Measurements from ENCODE around the gene BANF2.
"Not testable (repeated sequence)": the region's sequence is repeated elsewhere in the genome, so short reads cannot be mapped to it uniquely, and the experiment has no call there.

The BANF2 gene

DNA sequence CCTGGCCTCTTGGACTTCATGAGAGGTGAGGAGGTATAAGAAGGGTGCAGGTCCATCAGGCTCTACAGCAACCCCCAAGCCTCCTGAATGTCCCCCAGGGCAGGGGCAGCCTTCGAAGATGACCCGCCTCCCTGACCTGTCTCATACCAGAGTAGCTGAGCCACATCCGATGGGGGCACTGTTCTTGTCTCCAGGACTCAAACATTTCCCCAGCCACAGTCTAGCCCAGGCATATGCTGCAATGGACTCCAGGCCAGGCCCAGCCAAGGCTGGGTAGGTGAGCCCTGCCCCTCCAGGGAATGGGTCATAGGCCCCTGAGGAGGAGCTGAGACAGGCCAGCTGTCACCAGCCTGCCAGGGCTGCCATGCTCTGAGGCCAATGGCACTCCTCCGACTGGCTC, 65.3 kb downstream of the BANF2 start:
- no peak for DNase-seq (ENCODE audit: low read depth in 2 of 2)

DNA sequence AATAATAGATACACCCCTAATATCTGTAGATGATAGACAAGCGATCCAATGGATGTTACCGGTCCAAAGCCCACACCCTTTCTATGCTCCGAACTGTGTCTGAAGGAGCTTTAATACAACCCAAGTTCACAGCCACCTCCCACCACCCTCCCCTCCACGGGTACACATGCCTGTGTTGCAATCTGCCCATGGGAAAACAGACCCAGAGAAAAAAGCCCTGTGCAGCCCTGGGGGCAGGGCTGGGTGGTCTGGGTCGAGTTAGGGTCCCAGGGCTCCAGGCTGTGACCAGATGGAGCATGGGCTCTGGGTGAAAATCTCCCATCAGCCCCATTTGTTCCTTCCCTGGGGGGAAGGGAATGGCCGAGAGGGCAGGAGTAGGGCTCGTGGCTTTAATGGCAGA, 65.8 kb downstream of the BANF2 start:
- no peak for DNase-seq (ENCODE audit: low read depth in 2 of 2)

GRCh38 chr20:17766226-17766625, 66.5 kb downstream of the BANF2 start:
- DNase-seq (ENCODE audit: low read depth in 2 of 2): no peak

GRCh38 chr20:17767624-17768023, 67.9 kb downstream of the BANF2 start:
- DNase-seq (ENCODE audit: low read depth in 2 of 2): no peak

DNA sequence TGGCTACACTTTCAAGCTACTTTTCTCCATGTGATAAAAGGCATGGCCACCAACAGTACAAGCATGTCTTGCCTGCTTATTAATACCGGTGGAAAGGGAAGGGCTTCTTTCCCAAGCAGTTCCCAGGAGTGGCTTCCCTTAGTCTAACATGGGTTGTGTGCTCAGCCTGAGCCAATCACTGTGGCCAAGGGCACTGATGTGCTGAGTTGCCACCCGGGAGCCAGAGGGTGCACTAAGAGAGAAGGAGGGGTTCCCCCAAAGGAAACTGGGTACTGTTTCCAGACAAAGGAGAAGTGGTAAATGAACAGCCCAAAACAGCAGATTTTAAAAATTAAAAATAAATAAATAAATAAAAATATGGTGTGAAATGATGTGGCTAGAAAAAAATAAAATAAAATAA, 68.5 kb downstream of the BANF2 start:
- no peak for DNase-seq (ENCODE audit: low read depth in 2 of 2)

GRCh38 chr20:17769716-17770115, 70.0 kb downstream of the BANF2 start:
- not testable (repeated sequence) for DNase-seq (ENCODE audit: low read depth in 2 of 2)

GRCh38 chr20:17771206-17772004, 71.6 kb downstream of the BANF2 start:
- DNase-seq (ENCODE audit: low read depth in 2 of 2): no peak

- no peak for DNase-seq (ENCODE audit: low read depth in 2 of 2)
These were observed 72.2 kb downstream of the BANF2 start for GRCh38 chr20:17772005-17772343.

DNA sequence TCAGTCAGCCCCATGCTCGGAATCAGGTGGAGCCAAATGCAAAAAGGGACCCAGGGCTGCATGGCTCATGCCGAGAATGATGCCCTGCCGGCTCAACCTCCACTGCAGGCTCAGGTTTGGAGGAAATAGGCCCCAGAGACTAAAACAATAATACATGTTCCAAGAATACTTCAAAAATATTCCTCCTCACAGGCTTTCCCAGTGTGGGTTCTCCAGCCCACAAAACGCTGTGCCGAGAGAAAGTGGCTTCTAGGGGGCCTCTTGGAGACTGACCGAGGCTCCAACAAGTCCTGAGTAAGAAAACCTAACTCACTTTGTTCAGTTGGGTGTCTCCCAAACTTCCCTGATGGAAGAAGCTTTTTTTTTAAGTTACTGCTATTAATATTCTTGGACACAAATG, 73.9 kb downstream of the BANF2 start:
- DNase-seq (ENCODE audit: low read depth in 2 of 2): no peak

DNA sequence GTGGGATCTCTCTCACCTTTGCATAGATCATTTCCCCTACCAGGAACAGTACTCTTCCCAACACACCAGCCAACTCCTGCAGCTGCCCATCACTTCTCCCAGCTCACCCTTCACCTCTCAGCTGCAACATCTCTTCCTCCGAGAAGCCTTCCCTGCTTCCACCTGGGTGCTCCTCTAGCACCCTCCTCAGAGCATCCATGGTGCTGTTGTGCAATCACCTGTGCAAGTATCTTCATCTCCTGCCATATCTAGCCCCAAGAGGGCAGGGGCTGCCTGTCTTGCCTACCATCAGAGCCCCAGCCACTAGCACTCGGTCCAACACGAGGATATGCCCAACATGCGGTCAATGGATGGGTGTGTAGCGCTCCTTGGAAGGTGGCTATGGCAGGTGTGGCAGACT, 75.8 kb downstream of the BANF2 start:
- DNase-seq (ENCODE audit: low read depth in 2 of 2): no peak

- DNase-seq (ENCODE audit: low read depth in 2 of 2): no peak
These were observed 76.8 kb downstream of the BANF2 start for GRCh38 chr20:17776551-17776950.

GRCh38 chr20:17779011-17779410, 79.2 kb downstream of the BANF2 start:
- not testable (repeated sequence) for DNase-seq (ENCODE audit: low read depth in 2 of 2)

- DNase-seq (ENCODE audit: low read depth in 2 of 2): no peak
These were observed 83.0 kb downstream of the BANF2 start for GRCh38 chr20:17782768-17783167.

- DNase-seq (ENCODE audit: low read depth in 2 of 2): no peak
These were observed 83.9 kb downstream of the BANF2 start for GRCh38 chr20:17783671-17784070.

GRCh38 chr20:17785007-17785406, 85.2 kb downstream of the BANF2 start:
- DNase-seq (ENCODE audit: low read depth in 2 of 2): no peak

Measured in stimulated activated CD4-positive, alpha-beta T cell treated with anti-CD3 and anti-CD28 coated beads, Interleukin-1b, Interleukin-23, amount 100 ng/mL, for 4 hours (primary cell).